Measurements from ENCODE around the gene CHAF1A.

The CHAF1A gene

GRCh38 chr19:4379383-4380253, 22.8 kb upstream of the CHAF1A start:
- no peak for DNase-seq (ENCODE audit: low spot score)

GRCh38 chr19:4380254-4380727, 22.1 kb upstream of the CHAF1A start:
- DNase-seq (ENCODE audit: low spot score) = no peak

GRCh38 chr19:4385291-4386040, 17.0 kb upstream of the CHAF1A start:
- no peak for DNase-seq (ENCODE audit: low spot score)

GRCh38 chr19:4386041-4386782, 16.2 kb upstream of the CHAF1A start:
- no peak for DNase-seq (ENCODE audit: low spot score)

- no peak for DNase-seq (ENCODE audit: low spot score)
These were observed 13.9 kb upstream of the CHAF1A start for GRCh38 chr19:4388337-4389063.

GRCh38 chr19:4389064-4389375, 13.4 kb upstream of the CHAF1A start:
- no peak for DNase-seq (ENCODE audit: low spot score)

- no peak for DNase-seq (ENCODE audit: low spot score)
These were observed 12.9 kb upstream of the CHAF1A start for GRCh38 chr19:4389511-4390016.

- DNase-seq (ENCODE audit: low spot score) = no peak
These were observed 12.3 kb upstream of the CHAF1A start for GRCh38 chr19:4390017-4390566.

GRCh38 chr19:4390567-4391305, 11.7 kb upstream of the CHAF1A start:
- no peak for DNase-seq (ENCODE audit: low spot score)

- DNase-seq (ENCODE audit: low spot score) = no peak
These were observed 11.1 kb upstream of the CHAF1A start for GRCh38 chr19:4391306-4391693.

- peak; percentile 56 for DNase-seq (ENCODE audit: low spot score)
These were observed 10.5 kb upstream of the CHAF1A start for GRCh38 chr19:4391701-4392483.

- peak; percentile 73 for DNase-seq (ENCODE audit: low spot score)
These were observed 8.4 kb upstream of the CHAF1A start for GRCh38 chr19:4393947-4394590.

GRCh38 chr19:4396949-4397783, 5.3 kb upstream of the CHAF1A start:
- no peak for DNase-seq (ENCODE audit: low spot score)

- no peak for DNase-seq (ENCODE audit: low spot score)
These were observed 2.7 kb upstream of the CHAF1A start for GRCh38 chr19:4399812-4400134.

GRCh38 chr19:4400135-4400936, 2.1 kb upstream of the CHAF1A start, which contains the start of gene SH3GL1:
SH3GL1 (minus strand) TSS chr19:4400547; CDS start chr19:4400368, 179 bp downstream.
- DNase-seq (ENCODE audit: low spot score) = peak; percentile 94

- no peak for DNase-seq (ENCODE audit: low spot score)
These were observed 670 bp upstream of the CHAF1A start for GRCh38 chr19:4401769-4402170.

- DNase-seq (ENCODE audit: low spot score) = no peak
These were observed 743 bp downstream of the CHAF1A start for GRCh38 chr19:4403005-4403761.
